IPS-15b (cell line): ENCODE results near the gene S100A8.

Experiments
- H3K27me3 ChIP-seq: one replicate; pipeline ENCODE4 v1.6.1; 2013; ENCODE audit warnings: low read length; ENCODE audit not compliant: control insufficient read depth, insufficient read depth
- H3K36me3 ChIP-seq: one replicate; pipeline ENCODE4 v1.6.1; 2013; ENCODE audit warnings: low read length; ENCODE audit not compliant: control insufficient read depth, insufficient read depth
- H3K4me1 ChIP-seq: one replicate; pipeline ENCODE4 v1.6.1; 2013; ENCODE audit warnings: mild to moderate bottlenecking, low read length; ENCODE audit not compliant: control insufficient read depth, insufficient read depth
- H3K4me3 ChIP-seq: one replicate; pipeline ENCODE4 v1.5.1; 2013; ENCODE audit warnings: low read depth, low read length
- H3K9ac ChIP-seq: one replicate; pipeline ENCODE4 v1.6.1; 2013; ENCODE audit warnings: low read depth, mild to moderate bottlenecking, low read length
- H3K9me3 ChIP-seq: one replicate; pipeline ENCODE4 v1.6.1; 2013; ENCODE audit warnings: mild to moderate bottlenecking, low read length; ENCODE audit not compliant: control insufficient read depth, insufficient read depth

The S100A8 gene

GRCh38 chr1:153390938-153391710 is at the start of gene S100A8:
TSS of gene S100A8 (minus strand) at chr1:153391073. CDS start at chr1:153390535, 538 bp downstream.
- Histone ChIP-seq H3K9ac (no peak within 1 kb of the TSS), H3K9me3 (no peaks in the 10 kb centered on the region), H3K36me3 (no peaks in the 10 kb centered on the region), H3K27me3 (peaks cover 2% of the 10 kb centered on the region), H3K4me1 (no peaks in the 10 kb centered on the region), H3K4me3 (no peak within 1 kb of the TSS)

- Histone ChIP-seq H3K36me3 (no peaks in the 10 kb centered on the region), H3K27me3 (no peaks in the 10 kb centered on the region), H3K9ac (no peak overlapping the region), H3K4me1 (no peaks in the 10 kb centered on the region), H3K9me3 (no peaks in the 10 kb centered on the region), H3K4me3 (no peak overlapping the region)
Measured at GRCh38 chr1:153439273-153439672, 48.4 kb upstream of the S100A8 start.

- no peak overlapping the region for H3K4me3 ChIP-seq
- H3K27me3 ChIP-seq: no peaks in the 10 kb centered on the region
- no peaks in the 10 kb centered on the region for H3K36me3 ChIP-seq
- H3K9ac ChIP-seq: no peak overlapping the region
- no peaks in the 10 kb centered on the region for H3K4me1 ChIP-seq
- H3K9me3 ChIP-seq: no peaks in the 10 kb centered on the region
Measured at GRCh38 chr1:153438599-153438998, 47.7 kb upstream of the S100A8 start.

GRCh38 chr1:153437236-153437635 is 46.4 kb upstream of the S100A8 start:
- no peaks in the 10 kb centered on the region for H3K36me3 ChIP-seq
- no peaks in the 10 kb centered on the region for H3K9me3 ChIP-seq
- no peak overlapping the region for H3K9ac ChIP-seq
- H3K27me3 ChIP-seq: no peaks in the 10 kb centered on the region
- H3K4me3 ChIP-seq: no peak overlapping the region
- H3K4me1 ChIP-seq: no peaks in the 10 kb centered on the region

GRCh38 chr1:153434746-153435455 is 44.0 kb upstream of the S100A8 start:
- Histone ChIP-seq H3K9ac (no peak overlapping the region), H3K4me3 (no peak overlapping the region), H3K9me3 (no peaks in the 10 kb centered on the region), H3K27me3 (no peaks in the 10 kb centered on the region), H3K4me1 (no peaks in the 10 kb centered on the region), H3K36me3 (no peaks in the 10 kb centered on the region)

GRCh38 chr1:153432874-153433681 is 42.2 kb upstream of the S100A8 start:
- Histone ChIP-seq H3K9ac (no peak overlapping the region), H3K9me3 (no peaks in the 10 kb centered on the region), H3K4me3 (no peak overlapping the region), H3K36me3 (no peaks in the 10 kb centered on the region), H3K27me3 (no peaks in the 10 kb centered on the region), H3K4me1 (no peaks in the 10 kb centered on the region)

- H3K4me1 ChIP-seq: no peaks in the 10 kb centered on the region
- H3K27me3 ChIP-seq: no peaks in the 10 kb centered on the region
- no peak overlapping the region for H3K4me3 ChIP-seq
- H3K9ac ChIP-seq: no peak overlapping the region
- H3K9me3 ChIP-seq: no peaks in the 10 kb centered on the region
- H3K36me3 ChIP-seq: no peaks in the 10 kb centered on the region
Measured at GRCh38 chr1:153431928-153432327, 41.1 kb upstream of the S100A8 start.

GRCh38 chr1:153431427-153431826 is 40.6 kb upstream of the S100A8 start:
- Histone ChIP-seq H3K4me3 (no peak overlapping the region), H3K27me3 (no peaks in the 10 kb centered on the region), H3K9ac (no peak overlapping the region), H3K4me1 (no peaks in the 10 kb centered on the region), H3K36me3 (no peaks in the 10 kb centered on the region), H3K9me3 (no peaks in the 10 kb centered on the region)

- H3K27me3 ChIP-seq: no peaks in the 10 kb centered on the region
- H3K36me3 ChIP-seq: no peaks in the 10 kb centered on the region
- H3K9me3 ChIP-seq: no peaks in the 10 kb centered on the region
- no peak overlapping the region for H3K9ac ChIP-seq
- no peak overlapping the region for H3K4me3 ChIP-seq
- no peaks in the 10 kb centered on the region for H3K4me1 ChIP-seq
Measured at GRCh38 chr1:153431002-153431401, 40.1 kb upstream of the S100A8 start.

GRCh38 chr1:153430561-153430960 is 39.7 kb upstream of the S100A8 start:
- H3K9ac ChIP-seq: no peak overlapping the region
- H3K4me3 ChIP-seq: no peak overlapping the region
- H3K4me1 ChIP-seq: no peaks in the 10 kb centered on the region
- H3K36me3 ChIP-seq: no peaks in the 10 kb centered on the region
- H3K27me3 ChIP-seq: no peaks in the 10 kb centered on the region
- no peaks in the 10 kb centered on the region for H3K9me3 ChIP-seq

- no peak overlapping the region for H3K4me3 ChIP-seq
- no peaks in the 10 kb centered on the region for H3K27me3 ChIP-seq
- no peak overlapping the region for H3K9ac ChIP-seq
- no peaks in the 10 kb centered on the region for H3K36me3 ChIP-seq
- H3K9me3 ChIP-seq: no peaks in the 10 kb centered on the region
- no peaks in the 10 kb centered on the region for H3K4me1 ChIP-seq
Measured at GRCh38 chr1:153430166-153430553, 39.3 kb upstream of the S100A8 start.
